IPS DF 6.9 (cell line): ENCODE results near the gene PAK5.

Experiments
- DNase-seq: peaks from one replicate; pipeline ENCODE4 v3.0.0-alpha.2; 2013; ENCODE audit warnings: low read depth, low spot score
- H3K27ac ChIP-seq: one replicate; pipeline ENCODE4 v1.5.1; 2013; ENCODE audit warnings: low read length, control low read depth
- H3K27me3 ChIP-seq: 2 replicates; pipeline ENCODE4 v1.6.1; 2013; ENCODE audit warnings: mild to moderate bottlenecking, low read length; ENCODE audit not compliant: control insufficient read depth, insufficient read depth
- H3K36me3 ChIP-seq: 2 replicates; pipeline ENCODE4 v1.6.1; 2013; ENCODE audit warnings: low read length; ENCODE audit not compliant: control insufficient read depth, insufficient read depth
- H3K4me1 ChIP-seq: 2 replicates; pipeline ENCODE4 v1.6.1; 2013; ENCODE audit warnings: low read length; ENCODE audit not compliant: control insufficient read depth, insufficient read depth
- H3K4me3 ChIP-seq: 2 replicates; pipeline ENCODE4 v1.5.1; 2013; ENCODE audit warnings: mild to moderate bottlenecking, low read length
- H3K9me3 ChIP-seq: 2 replicates; pipeline ENCODE4 v1.6.1; 2013; ENCODE audit warnings: low read length, inconsistent platforms; ENCODE audit not compliant: control insufficient read depth, insufficient read depth
- WGBS: extraction: QIAGEN DNeasy Blood & Tissue Kit; methylation state at CpG from one replicate; pipeline ENCODE4 v1.1.7; 2013; ENCODE audit warnings: mixed read lengths, missing lambda C conversion rate; ENCODE audit not compliant: insufficient read length, insufficient coverage; 5-methylcytosine and 5-hydroxymethylcytosine counted together

PAK5 gene

DNA sequence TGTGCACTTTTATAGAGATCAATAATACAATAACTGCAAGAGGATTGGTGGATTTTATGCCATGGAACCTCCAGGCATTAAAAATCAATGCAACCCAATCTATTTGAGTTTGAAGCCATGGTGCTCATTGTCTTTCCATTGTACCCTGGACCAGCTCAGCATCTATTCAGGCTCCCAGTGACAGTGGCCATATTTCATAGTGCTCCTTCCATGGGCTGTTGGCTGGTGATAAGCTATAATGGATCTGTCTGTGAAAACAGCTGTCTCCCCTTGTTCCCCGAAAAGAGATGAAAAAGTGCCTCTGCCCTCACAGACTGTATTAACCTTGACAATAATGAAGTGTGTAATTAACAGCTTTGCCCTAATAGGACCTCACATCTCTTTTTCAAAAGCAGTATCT lies 250.2 kb downstream of the PAK5 start:
- Histone ChIP-seq H3K9me3 (no peaks in the 10 kb centered on the region), H3K27ac (no peak overlapping the region), H3K36me3 (no peaks in the 10 kb centered on the region), H3K27me3 (no peaks in the 10 kb centered on the region), H3K4me1 (no peaks in the 10 kb centered on the region), H3K4me3 (no peak overlapping the region)
- WGBS, result no CpG with 5 or more reads among the region's 1 CpG
- DNase-seq, result no peak

- H3K36me3 ChIP-seq, result no peaks in the 10 kb centered on the region
- H3K4me1 ChIP-seq, result no peaks in the 10 kb centered on the region
- no peak overlapping the region for H3K27ac ChIP-seq
- DNase-seq, result no peak
- H3K9me3 ChIP-seq, result no peaks in the 10 kb centered on the region
- H3K4me3 ChIP-seq, result no peak overlapping the region
- H3K27me3 ChIP-seq, result no peaks in the 10 kb centered on the region
These were observed 255.7 kb downstream of the PAK5 start for GRCh38 chr20:9583151-9583550.

- no CpG with 5 or more reads among the region's 5 CpGs for WGBS
- no peaks in the 10 kb centered on the region for H3K4me1 ChIP-seq
These were observed 256.7 kb downstream of the PAK5 start for GRCh38 chr20:9582137-9582536.

DNA sequence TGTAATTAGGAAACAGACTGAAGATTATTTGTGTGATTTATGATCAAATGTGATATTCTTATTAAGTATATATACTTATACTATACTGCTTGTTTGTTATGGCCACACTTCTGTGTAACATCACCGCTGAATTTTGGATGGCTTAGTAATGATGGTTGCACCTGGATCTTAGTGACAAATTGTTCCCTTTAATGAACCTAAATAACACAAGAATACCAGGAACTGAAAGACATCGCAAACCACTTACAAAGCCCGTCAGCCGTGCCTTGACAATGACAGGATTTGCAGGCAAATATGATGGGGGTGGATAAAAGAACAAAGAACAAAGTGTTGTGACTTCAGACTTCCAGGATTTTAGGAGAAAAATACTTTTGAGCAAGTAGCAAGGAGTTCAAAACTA lies 257.4 kb downstream of the PAK5 start:
- Histone ChIP-seq H3K27me3 (no peaks in the 10 kb centered on the region), H3K27ac (no peak overlapping the region), H3K9me3 (no peaks in the 10 kb centered on the region), H3K4me1 (no peaks in the 10 kb centered on the region), H3K36me3 (no peaks in the 10 kb centered on the region), H3K4me3 (no peak overlapping the region)
- WGBS, result no CpG with 5 or more reads among the region's 4 CpGs
- no peak for DNase-seq

More at GRCh38 chr20:9582137-9582536, 256.7 kb downstream of the PAK5 start:
- Histone ChIP-seq H3K9me3 (no peaks in the 10 kb centered on the region), H3K36me3 (no peaks in the 10 kb centered on the region), H3K27me3 (no peaks in the 10 kb centered on the region), H3K27ac (no peak overlapping the region), H3K4me3 (no peak overlapping the region)
- no peak for DNase-seq

GRCh38 chr20:9578594-9578993 lies 260.3 kb downstream of the PAK5 start:
- H3K4me1 ChIP-seq, result peaks cover 7% of the 10 kb centered on the region
- H3K27ac ChIP-seq, result no peak overlapping the region
- no peaks in the 10 kb centered on the region for H3K36me3 ChIP-seq
- WGBS, result no CpG with 5 or more reads among the region's 2 CpGs
- no peak for DNase-seq
- H3K9me3 ChIP-seq, result no peaks in the 10 kb centered on the region
- no peak overlapping the region for H3K4me3 ChIP-seq
- peaks cover 6% of the 10 kb centered on the region for H3K27me3 ChIP-seq

DNA sequence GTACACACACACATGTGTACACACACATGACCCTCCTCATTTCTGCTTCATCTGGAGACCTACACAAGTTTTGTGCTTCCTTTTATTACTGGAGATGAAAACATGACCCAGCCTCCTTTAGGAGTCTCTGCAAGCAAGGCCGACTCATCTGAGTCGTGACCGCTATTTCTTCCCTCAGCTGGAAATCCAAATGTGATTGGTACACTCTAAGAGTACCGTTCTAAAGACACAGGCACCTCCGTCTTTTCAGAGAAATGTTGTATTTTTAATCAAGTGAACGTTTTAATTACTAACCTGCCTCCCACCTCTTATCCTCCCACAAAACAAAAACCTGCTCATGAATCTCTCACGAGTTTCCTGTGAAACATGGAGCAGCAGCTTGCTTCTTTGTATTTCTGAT lies 261.5 kb downstream of the PAK5 start:
- Histone ChIP-seq H3K4me1 (peaks cover 11% of the 10 kb centered on the region), H3K27ac (no peak overlapping the region), H3K36me3 (no peaks in the 10 kb centered on the region), H3K9me3 (no peaks in the 10 kb centered on the region), H3K4me3 (no peak overlapping the region), H3K27me3 (peaks cover 9% of the 10 kb centered on the region)
- WGBS, result no CpG with 5 or more reads among the region's 7 CpGs
- no peak for DNase-seq

DNA sequence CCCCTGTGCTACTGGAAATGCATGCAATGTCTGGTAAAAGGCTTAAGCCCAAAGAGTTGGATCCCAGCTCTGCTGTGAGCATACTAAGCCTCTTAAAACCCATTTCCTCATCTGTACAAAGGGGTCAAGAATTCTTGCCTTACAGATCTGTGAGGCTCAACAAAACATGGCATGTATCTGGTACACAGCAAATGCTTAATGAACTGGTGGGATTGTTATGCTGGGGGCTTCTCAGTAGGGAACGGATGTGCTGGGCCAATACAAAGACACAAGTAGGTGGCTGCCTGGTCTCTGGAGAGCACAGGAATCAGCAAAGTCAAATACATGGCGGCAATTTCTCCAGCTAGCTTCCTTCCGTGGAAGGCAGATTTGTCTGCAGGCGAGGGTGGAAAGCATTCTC lies 262.2 kb downstream of the PAK5 start:
- Histone ChIP-seq H3K27me3 (peaks cover 9% of the 10 kb centered on the region), H3K4me3 (no peak overlapping the region), H3K36me3 (no peaks in the 10 kb centered on the region), H3K9me3 (no peaks in the 10 kb centered on the region), H3K4me1 (peaks cover 11% of the 10 kb centered on the region), H3K27ac (no peak overlapping the region)
- no CpG with 5 or more reads among the region's 4 CpGs for WGBS
- DNase-seq, result no peak

DNA sequence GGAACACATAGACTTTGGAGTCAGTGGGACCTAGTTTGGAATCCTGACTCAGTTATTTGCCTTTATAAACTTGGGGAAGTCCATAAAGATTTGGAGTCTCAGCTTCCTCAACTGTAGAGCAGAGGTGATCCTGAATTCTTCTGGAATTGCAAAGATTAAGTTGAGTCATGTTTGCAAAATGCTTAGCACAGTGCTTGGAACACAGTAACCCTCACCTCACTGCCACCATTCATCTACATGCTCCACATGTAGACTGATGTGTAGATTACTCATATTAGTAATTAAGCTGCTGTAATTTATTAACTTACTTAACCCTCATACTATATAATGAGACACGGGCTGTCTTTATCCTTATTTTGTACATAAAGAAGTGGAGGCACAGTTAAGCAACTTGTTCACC lies 263.0 kb downstream of the PAK5 start:
- no peak overlapping the region for H3K4me3 ChIP-seq
- H3K27ac ChIP-seq, result no peak overlapping the region
- H3K27me3 ChIP-seq, result peaks cover 9% of the 10 kb centered on the region
- H3K4me1 ChIP-seq, result peaks cover 11% of the 10 kb centered on the region
- H3K9me3 ChIP-seq, result no peaks in the 10 kb centered on the region
- no peak for DNase-seq
- no CpG with 5 or more reads among the region's 1 CpG for WGBS
- no peaks in the 10 kb centered on the region for H3K36me3 ChIP-seq

DNA sequence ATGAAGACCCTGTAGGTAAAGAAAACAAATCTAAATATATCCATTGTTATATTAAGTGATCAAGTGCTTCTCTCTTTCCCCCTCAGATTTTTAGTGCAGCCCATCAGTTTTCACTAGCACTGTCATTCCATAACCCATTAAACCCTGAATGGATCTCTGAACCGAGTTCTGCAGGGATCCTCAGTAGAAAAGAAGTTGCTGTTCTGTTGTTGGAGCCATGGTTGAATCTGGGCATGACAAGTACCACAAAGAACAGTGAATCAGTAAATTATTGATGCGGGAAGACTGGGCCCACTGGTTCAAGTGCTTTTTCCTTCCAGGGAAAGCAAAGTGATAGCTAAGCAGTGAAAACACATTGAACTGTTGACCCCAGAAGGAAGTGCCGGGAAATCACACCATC lies 264.1 kb downstream of the PAK5 start:
- H3K4me1 ChIP-seq, result peaks cover 11% of the 10 kb centered on the region
- no peak overlapping the region for H3K4me3 ChIP-seq
- no peak for DNase-seq
- no CpG with 5 or more reads among the region's 3 CpGs for WGBS
- peaks cover 9% of the 10 kb centered on the region for H3K27me3 ChIP-seq
- no peaks in the 10 kb centered on the region for H3K36me3 ChIP-seq
- H3K9me3 ChIP-seq, result no peaks in the 10 kb centered on the region
- no peak overlapping the region for H3K27ac ChIP-seq

DNA sequence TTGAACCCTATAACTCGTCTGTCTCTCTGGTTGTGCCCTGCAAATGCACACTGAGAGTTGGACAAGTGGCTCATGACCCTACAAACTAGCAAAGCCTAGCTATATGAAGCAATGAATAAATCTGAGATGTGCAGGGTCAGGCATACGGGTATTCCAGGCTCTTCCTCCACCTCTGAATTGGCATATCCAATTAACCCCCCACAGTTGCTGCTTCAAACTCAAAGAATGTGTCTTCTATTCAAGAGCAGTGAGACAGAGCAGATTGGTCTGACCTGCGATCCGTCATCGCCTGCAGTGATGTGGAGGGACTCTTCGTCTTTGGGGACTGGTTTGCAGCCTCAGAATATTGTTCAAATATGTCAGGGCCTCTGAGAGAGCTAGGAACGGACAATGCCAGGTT lies 264.7 kb downstream of the PAK5 start:
- DNase-seq, result no peak
- Histone ChIP-seq H3K36me3 (no peaks in the 10 kb centered on the region), H3K27me3 (peaks cover 9% of the 10 kb centered on the region), H3K9me3 (no peaks in the 10 kb centered on the region), H3K4me1 (peaks cover 11% of the 10 kb centered on the region), H3K27ac (no peak overlapping the region), H3K4me3 (no peak overlapping the region)
- no CpG with 5 or more reads among the region's 7 CpGs for WGBS

DNA sequence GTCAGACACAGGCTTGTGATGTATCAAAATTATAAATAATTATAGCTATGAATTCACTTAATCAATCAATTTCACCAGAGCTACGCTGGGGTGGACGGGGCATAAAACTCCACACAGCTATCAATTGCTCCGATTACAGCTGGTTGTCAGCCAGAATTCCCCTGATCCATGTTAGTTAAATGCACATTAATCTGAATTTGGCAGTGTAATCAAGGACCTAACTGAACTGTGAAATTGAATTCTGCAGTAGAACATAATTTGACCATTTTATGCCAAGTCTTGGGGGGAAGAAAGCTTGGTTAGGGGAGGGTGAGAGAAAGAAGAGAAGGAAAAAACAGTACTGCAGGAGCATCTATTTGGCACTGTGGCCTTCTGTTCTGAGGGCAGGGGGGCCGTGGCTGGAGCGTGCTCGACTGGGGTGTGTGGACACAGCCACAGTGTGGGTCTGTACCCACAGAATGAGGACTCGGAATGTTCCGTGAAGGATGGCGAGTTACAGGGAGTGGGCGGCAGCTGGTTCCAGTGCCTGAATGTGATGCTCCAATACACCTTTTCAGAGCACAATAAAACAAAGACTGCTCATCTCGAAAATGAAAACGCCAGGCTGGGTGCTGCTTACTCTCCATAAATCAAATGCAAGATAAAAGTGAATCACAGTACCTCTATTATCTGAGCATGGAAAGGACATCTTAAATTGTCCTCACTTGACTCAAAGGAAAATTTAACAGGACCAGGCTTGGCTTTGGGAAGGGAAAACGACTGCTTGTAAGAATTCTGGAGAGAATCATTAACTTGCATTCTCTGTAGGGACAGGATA lies 265.3 kb downstream of the PAK5 start:
- no peaks in the 10 kb centered on the region for H3K36me3 ChIP-seq
- peaks cover 11% of the 10 kb centered on the region for H3K4me1 ChIP-seq
- peaks cover 9% of the 10 kb centered on the region for H3K27me3 ChIP-seq
- no peak overlapping the region for H3K4me3 ChIP-seq
- no peak overlapping the region for H3K27ac ChIP-seq
- DNase-seq, result no peak
- no peaks in the 10 kb centered on the region for H3K9me3 ChIP-seq
- no CpG with 5 or more reads among the region's 13 CpGs for WGBS
